H1 (cell line): ENCODE measurements around the gene ARHGEF38. TPM values are rescaled to one million over a fixed set of nuclear protein-coding genes. Genes with fewer than 3 reads are reported as not detected.

Source experiments
- CTCF ChIA-PET: fragments of 300-600 bp; sonication (Branson Sonifier 250); formaldehyde crosslinking; loops from one replicate; lab custom pipeline; 2021; ENCODE audit not compliant: partially characterized antibody; lab: Charles Lee
- POLR2A ChIA-PET: fragments of 300-600 bp; sonication (Branson Sonifier 250); formaldehyde crosslinking; loops from one replicate; lab custom pipeline; 2021; ENCODE audit warnings: inconsistent platforms; ENCODE audit not compliant: partially characterized antibody; lab: Charles Lee
- DNase-seq, 2 experiments: peaks; one replicate each; pipeline versions ENCODE4 v3.0.0 to v3.0.0-alpha.2; 2010 to 2022; ENCODE audit warnings: low spot score in 2 of 2, low read depth in 1 of 2, mixed read lengths in 1 of 2
- FAIRE-seq: peaks from 2 replicates; lab custom pipeline; 2011; peaks lifted over from hg19 to GRCh38; lab: Jason Lieb, UNC
- H2AFZ ChIP-seq: 2 replicates; pipeline ENCODE4 v1.8.1; 2012; ENCODE audit warnings: low read length, inconsistent platforms
- H2AK5ac ChIP-seq: 2 replicates; pipeline ENCODE4 v1.6.1; 2013; ENCODE audit warnings: low read depth, low read length
- H2BK120ac ChIP-seq: replicated peaks from 2 replicates; pipeline ENCODE3; 2013; ENCODE audit warnings: low read depth, low read length, inconsistent platforms
- H2BK12ac ChIP-seq: 2 replicates; pipeline ENCODE4 v1.6.1; 2013; ENCODE audit warnings: low read depth, low read length
- H2BK15ac ChIP-seq: 2 replicates; pipeline ENCODE4 v1.6.1; 2013; ENCODE audit warnings: low read length
- H2BK20ac ChIP-seq: 2 replicates; pipeline ENCODE4 v1.6.1; 2013; ENCODE audit warnings: low read length
- H2BK5ac ChIP-seq: 2 replicates; pipeline ENCODE4 v1.6.1; 2013; ENCODE audit warnings: low read depth, low read length
- H3K14ac ChIP-seq: 2 replicates; pipeline ENCODE4 v1.6.1; 2013; ENCODE audit warnings: inconsistent platforms; ENCODE audit not compliant: insufficient read length
- H3K18ac ChIP-seq: 2 replicates; pipeline ENCODE4 v1.6.1; 2013; ENCODE audit warnings: low read length; ENCODE audit errors: extremely low read depth
- H3K23ac ChIP-seq: 2 replicates; pipeline ENCODE4 v1.6.1; 2013; ENCODE audit warnings: inconsistent platforms; ENCODE audit not compliant: insufficient read length
- H3K23me2 ChIP-seq: 2 replicates; pipeline ENCODE4 v1.6.1; 2013; ENCODE audit warnings: low read depth, low read length
- H3K27ac ChIP-seq: 2 replicates; pipeline ENCODE4 v1.6.1; 2011; ENCODE audit warnings: low read depth, low read length, inconsistent platforms
- H3K27me3 ChIP-seq, 4 experiments: replicated peaks in 1 of 4; 1 replicate in 1 of 4; 2 replicates in 3 of 4; pipeline versions ENCODE4 v1.6.1 to v1.8.1; 2011 to 2013; ENCODE audit warnings: low read length in 3 of 4, mild to moderate bottlenecking in 3 of 4, inconsistent platforms in 2 of 4, mixed read lengths in 2 of 4, moderate library complexity in 1 of 4; ENCODE audit not compliant: control insufficient read depth in 3 of 4, insufficient read depth in 3 of 4; ENCODE audit errors: extremely low read depth in 1 of 4
- H3K36me3 ChIP-seq, 4 experiments: 2 replicates each; pipeline versions ENCODE4 v1.6.1 to v1.8.1; 2011 to 2013; ENCODE audit warnings: mild to moderate bottlenecking in 4 of 4, low read length in 3 of 4, moderate library complexity in 2 of 4, control low read depth in 1 of 4, inconsistent platforms in 1 of 4; ENCODE audit not compliant: insufficient read depth in 4 of 4, control insufficient read depth in 2 of 4
- H3K4ac ChIP-seq: replicated peaks from 2 replicates; pipeline ENCODE3; 2013; ENCODE audit warnings: low read length, low read depth, mixed read lengths, inconsistent platforms; ENCODE audit not compliant: insufficient read length
- H3K4me1 ChIP-seq, 4 experiments: replicated peaks in 1 of 4; 1 replicate in 1 of 4; 2 replicates in 3 of 4; pipeline versions ENCODE4 v1.6.1 to v1.8.1; 2011 to 2013; ENCODE audit warnings: low read length in 3 of 4, inconsistent platforms in 2 of 4, mixed read lengths in 1 of 4; ENCODE audit not compliant: insufficient read depth in 4 of 4, control insufficient read depth in 3 of 4
- H3K4me2 ChIP-seq, 2 experiments: 2 replicates each; pipeline versions ENCODE4 v1.6.1 to v1.8.1; 2011 to 2013; ENCODE audit warnings: low read depth in 2 of 2, low read length in 2 of 2, control low read depth in 1 of 2, inconsistent platforms in 1 of 2, mild to moderate bottlenecking in 1 of 2; ENCODE audit not compliant: insufficient read depth in 1 of 2
- H3K4me3 ChIP-seq, 4 experiments: fragments of 200-600, 300-600 bp in 1 of 4; sonication (generic), shearing (Covaris generic), sonication (Bioruptor Twin) in 1 of 4; 2 replicates each; pipeline versions ENCODE4 v1.5.1 to v1.8.1; 2011 to 2016; ENCODE audit warnings: low read length in 4 of 4, low read depth in 3 of 4, control low read depth in 2 of 4, inconsistent platforms in 2 of 4, mild to moderate bottlenecking in 2 of 4, mixed read lengths in 1 of 4, moderate library complexity in 1 of 4; ENCODE audit not compliant: insufficient read depth in 2 of 4; ENCODE audit errors: extremely low read depth in 1 of 4
- H3K56ac ChIP-seq: replicated peaks from 2 replicates; pipeline ENCODE3; 2013; ENCODE audit warnings: low read depth, mild to moderate bottlenecking, mixed read lengths, low read length, inconsistent platforms; ENCODE audit not compliant: insufficient read length
- H3K79me1 ChIP-seq: 2 replicates; pipeline ENCODE4 v1.6.1; 2013; ENCODE audit warnings: low read depth, low read length, control low read depth
- H3K79me2 ChIP-seq, 2 experiments: 2 replicates each; pipeline versions ENCODE4 v1.6.1 to v1.8.1; 2012 to 2013; ENCODE audit warnings: low read length in 2 of 2, mild to moderate bottlenecking in 2 of 2, inconsistent platforms in 1 of 2; ENCODE audit not compliant: insufficient read depth in 2 of 2, control insufficient read depth in 1 of 2
- H3K9ac ChIP-seq, 4 experiments: replicated peaks in 1 of 4; 1 replicate in 1 of 4; 2 replicates in 3 of 4; pipeline versions ENCODE4 v1.6.1 to v1.8.1; 2011 to 2013; ENCODE audit warnings: low read depth in 3 of 4, low read length in 3 of 4, control low read depth in 2 of 4, mild to moderate bottlenecking in 2 of 4, moderate library complexity in 2 of 4, inconsistent platforms in 1 of 4; ENCODE audit errors: extremely low read depth in 1 of 4
- H3K9me3 ChIP-seq, 2 experiments: 2 replicates each; pipeline versions ENCODE4 v1.6.1 to v1.8.1; 2012 to 2013; ENCODE audit warnings: mild to moderate bottlenecking in 2 of 2, moderate library complexity in 2 of 2, control low read depth in 1 of 2, inconsistent platforms in 1 of 2, low read depth in 1 of 2, low read length in 1 of 2, mixed read lengths in 1 of 2; ENCODE audit not compliant: insufficient read depth in 2 of 2
- H4K20me1 ChIP-seq, 2 experiments: replicated peaks in 1 of 2; 2 replicates each; pipeline versions ENCODE3 to v1.8.1; 2011 to 2013; ENCODE audit warnings: inconsistent platforms in 2 of 2, low read length in 2 of 2, mild to moderate bottlenecking in 1 of 2; ENCODE audit not compliant: insufficient read depth in 2 of 2, control insufficient read depth in 1 of 2
- H4K5ac ChIP-seq: 2 replicates; pipeline ENCODE4 v1.6.1; 2013; ENCODE audit warnings: low read length, low read depth, mixed read lengths, inconsistent platforms; ENCODE audit not compliant: insufficient read length
- H4K8ac ChIP-seq: 2 replicates; pipeline ENCODE4 v1.8.0; 2013; ENCODE audit warnings: mild to moderate bottlenecking, moderate library complexity, low read length, inconsistent platforms; ENCODE audit not compliant: insufficient read depth; ENCODE audit errors: extremely low read depth
- H4K91ac ChIP-seq: replicated peaks from 2 replicates; pipeline ENCODE3; 2013; ENCODE audit warnings: low read length, mixed read lengths, inconsistent platforms; ENCODE audit not compliant: insufficient read length
- BCL11A ChIP-seq, 2 experiments: IDR thresholded peaks; one replicate each; pipeline ENCODE4 v1.6.1; 2011; ENCODE audit warnings: low read depth in 2 of 2, low read length in 2 of 2, mild to moderate bottlenecking in 2 of 2
- BRCA1 ChIP-seq: IDR thresholded peaks from 2 replicates; pipeline ENCODE4 v1.6.1; 2012; ENCODE audit warnings: low read depth, low read length, improper control_type of control experiment
- CREB1 ChIP-seq: IDR thresholded peaks from 2 replicates; pipeline ENCODE4 v1.6.1; 2012; ENCODE audit warnings: inconsistent platforms
- EGR1 ChIP-seq: IDR thresholded peaks from 2 replicates; pipeline ENCODE4 v1.6.1; 2011; ENCODE audit warnings: low read depth, low read length, borderline replicate concordance
- JUN ChIP-seq: IDR thresholded peaks from 2 replicates; pipeline ENCODE4 v1.6.1; 2011; ENCODE audit warnings: low read depth, mild to moderate bottlenecking, improper control_type of control experiment, low read length
- KDM4A ChIP-seq: IDR thresholded peaks from one replicate; pipeline ENCODE4 v1.7.1; 2012; ENCODE audit warnings: low read depth, mild to moderate bottlenecking, moderate library complexity, low read length, inconsistent platforms; ENCODE audit not compliant: severe bottlenecking
- NANOG ChIP-seq: IDR thresholded peaks from 2 replicates; pipeline ENCODE4 v1.6.1; 2011; ENCODE audit warnings: low read length, low read depth, mild to moderate bottlenecking, inconsistent platforms; ENCODE audit not compliant: insufficient read depth, poor library complexity, severe bottlenecking
- POU5F1 ChIP-seq: IDR thresholded peaks from 2 replicates; pipeline ENCODE4 v1.6.1; 2011; ENCODE audit warnings: low read depth, mild to moderate bottlenecking, low read length, moderate library complexity
- TAF1 ChIP-seq: IDR thresholded peaks from 2 replicates; pipeline ENCODE4 v1.6.1; 2011; ENCODE audit warnings: mild to moderate bottlenecking, low read depth, low read length
- WGBS, 2 experiments: shearing (Covaris generic) in 1 of 2; methylation state at CpG; one replicate each; pipeline versions ENCODE4 v1.1.6 to v1.1.7; 2013 to 2015; ENCODE audit warnings: low lambda C conversion rate in 2 of 2, mixed read lengths in 2 of 2, inconsistent platforms in 1 of 2, low coverage in 1 of 2, missing lambda C conversion rate in 1 of 2; ENCODE audit not compliant: insufficient replicate concordance in 2 of 2, insufficient coverage in 1 of 2, insufficient read length in 1 of 2; ENCODE audit errors: extremely low coverage in 1 of 2, missing lambda C conversion rate in 1 of 2; 5-methylcytosine and 5-hydroxymethylcytosine counted together
- polyA plus RNA-seq, 7 experiments: library from polyadenylated mRNA; depleted of rRNA in 3 of 7; stranded (reverse) in 5 of 7; unstranded in 2 of 7; fragments of >200 nt in 5 of 7; fragments of 200-250 nt in 2 of 7; gene quantifications; 1 replicate in 5 of 7; 2 replicates in 1 of 7; 4 replicates in 1 of 7; pipeline versions ENCODE4 v1.2.1 to v1.2.3, GENCODE V29; 2011 to 2013; ENCODE audit warnings: missing spikeins in 2 of 7, mixed read lengths in 2 of 7
- total RNA-seq: library from RNA; stranded (reverse); fragmentation: NEBNext Ultra II Directional; extraction: Animal tissue kit (Norgen Biotek cat#: 25700); gene quantifications from 2 replicates; pipeline ENCODE4 v1.2.1, GENCODE V29; 2021
- TF ChIP-seq, protein P1 (sequence below): IDR thresholded peaks from 2 replicates; pipeline ENCODE4 v1.6.1; 2012; ENCODE audit warnings: inconsistent platforms

The ARHGEF38 gene
- total and polyA plus RNA-seq, 2 of the 8 experiments (the other 6 are each of a cell fraction or from before 2014, with no cell fraction given) = not detected

DNA sequence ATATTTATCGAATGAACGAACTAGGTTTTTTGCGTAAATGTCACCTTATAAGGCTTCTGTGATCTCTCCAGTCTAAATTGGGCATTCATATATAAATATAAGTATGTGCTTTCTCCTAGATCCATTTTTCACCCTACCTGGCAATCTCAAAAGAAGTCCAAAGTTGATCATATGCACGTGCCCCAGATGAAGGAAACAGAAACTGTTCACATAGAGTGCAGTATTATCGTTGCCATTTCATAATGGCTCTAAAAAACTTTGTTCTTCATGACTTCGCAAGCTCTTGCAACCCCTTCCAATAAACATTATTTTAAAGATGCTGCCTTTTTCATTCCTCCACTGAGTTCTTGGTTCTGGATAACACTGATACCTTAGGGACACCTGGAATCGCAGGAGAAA, 155.4 kb downstream of the ARHGEF38 start:
- Histone ChIP-seq H2BK120ac (no peak overlapping the region), H3K27ac (no peak overlapping the region; the same call in 1 of the 2 replicates), H3K18ac (no peak overlapping the region), H3K4me1 (0 out of 7 replicates have a peak, but pooled peaks cover 0 to 2% (median under 1%) of the 10 kb centered on the region in 4 experiments), H2AFZ (peak overlapping the region; percentile 85), H3K79me1 (0 out of 2 replicates have a peak, but pooled peaks cover 3% of the 10 kb centered on the region), H2BK5ac (no peak overlapping the region), H2BK12ac (no peak overlapping the region), H4K91ac (no peak overlapping the region), H3K14ac (no peak overlapping the region), H2BK20ac (no peak overlapping the region), H3K27me3 (no peaks in the 10 kb centered on the region), H4K8ac (no peak overlapping the region), H3K4me2 (peak overlapping the region; percentile 70 to 78), H3K9ac (peak overlapping the region; percentile 50 to 91 (median 84)), H3K23ac (no peak overlapping the region), H3K4ac (no peak overlapping the region), H3K4me3 (peak overlapping the region; percentile 89 to 93 (median 92)), H3K36me3 (no peaks in the 10 kb centered on the region; a peak in 1 of 8 replicates), H4K20me1 (peaks cover 0 to 6% of the 10 kb centered on the region in 2 experiments), H3K9me3 (no peaks in the 10 kb centered on the region), H2AK5ac (no peak overlapping the region), H3K56ac (no peak overlapping the region), H3K79me2 (peaks cover 0 to 44% of the 10 kb centered on the region in 2 experiments; a peak in 3 of 4 replicates), H4K5ac (no peak overlapping the region), H3K23me2 (peaks cover 2% of the 10 kb centered on the region), H2BK15ac (no peak overlapping the region)
- no peak for TF ChIP-seq NANOG
- TF ChIP-seq BRCA1 = no peak
- no peak for TF ChIP-seq JUN
- TF ChIP-seq BCL11A (IDR thresholded peaks at IDR 0.05; ENCODE audit: low read depth in 2 of 2, low read length in 2 of 2) = no peak
- TF ChIP-seq POU5F1 = no peak
- TF ChIP-seq, protein P1, sequence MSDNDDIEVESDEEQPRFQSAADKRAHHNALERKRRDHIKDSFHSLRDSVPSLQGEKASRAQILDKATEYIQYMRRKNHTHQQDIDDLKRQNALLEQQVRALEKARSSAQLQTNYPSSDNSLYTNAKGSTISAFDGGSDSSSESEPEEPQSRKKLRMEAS = no peak
- TF ChIP-seq KDM4A = no peak
- no peak for TF ChIP-seq EGR1
- TF ChIP-seq TAF1 = no peak
- no peak for TF ChIP-seq CREB1
- ChIA-PET POLR2A (interaction anchor here (0.9 to 1.2 kb wide), 2 partner anchors 9 to 59 kb away, joined by 5 read pairs; no protein-coding TSS in a partner anchor), CTCF (no interaction called here)
- WGBS, 2 experiments = 45% methylated on average over 7 of the region's 7 CpGs; no CpG with 5 or more reads in 1 of the 2 experiments
- DNase-seq = no peak
- no peak for FAIRE-seq
